Parathyroid adenoma (tissue), 2 donors: ENCODE data around the gene ZNF746.
"Not testable (repeated sequence)": the region's sequence is repeated elsewhere in the genome, so short reads cannot be mapped to it uniquely, and the experiment has no call there.

Experiments used
- H2AFZ ChIP-seq: fragments of 300-600 bp; sonication (generic); one replicate; pipeline ENCODE4 v1.7.0; 2017; ENCODE audit warnings: antibody characterized with exemption, mild to moderate bottlenecking
- H3K27ac ChIP-seq: fragments of 300-600 bp; sonication (generic); one replicate; pipeline ENCODE4 v1.7.0; 2017
- H3K27me3 ChIP-seq: fragments of 300-600 bp; sonication (generic); one replicate; pipeline ENCODE4 v1.7.0; 2017; ENCODE audit warnings: low read length; ENCODE audit not compliant: control insufficient read depth, insufficient read depth
- H3K36me3 ChIP-seq: fragments of 300-600 bp; sonication (generic); one replicate; pipeline ENCODE4 v1.7.0; 2017; ENCODE audit warnings: low read length; ENCODE audit not compliant: control insufficient read depth, insufficient read depth
- H3K4me1 ChIP-seq: fragments of 300-600 bp; sonication (generic); one replicate; pipeline ENCODE4 v1.7.0; 2017; ENCODE audit warnings: control low read depth
- H3K4me2 ChIP-seq: fragments of 300-600 bp; sonication (generic); one replicate; pipeline ENCODE4 v1.7.0; 2017; ENCODE audit warnings: low read length
- H3K4me3 ChIP-seq: fragments of 300-600 bp; sonication (generic); one replicate; pipeline ENCODE4 v1.7.0; 2017; ENCODE audit warnings: low read depth, low read length
- H3K79me2 ChIP-seq: fragments of 300-600 bp; sonication (generic); one replicate; pipeline ENCODE4 v1.7.0; 2017; ENCODE audit warnings: control low read depth
- H3K9ac ChIP-seq: fragments of 300-600 bp; sonication (generic); one replicate; pipeline ENCODE4 v1.7.0; 2017; ENCODE audit warnings: mild to moderate bottlenecking
- H3K9me3 ChIP-seq: fragments of 300-600 bp; sonication (generic); one replicate; pipeline ENCODE4 v1.7.0; 2017; ENCODE audit warnings: low read length; ENCODE audit not compliant: control insufficient read depth
- TF ChIP-seq, protein P1 (sequence below): fragments of 300-600 bp; sonication (generic); IDR thresholded peaks from one replicate; pipeline ENCODE4 v1.7.0; 2017; ENCODE audit warnings: antibody characterized with exemption, mild to moderate bottlenecking
- donor health status: primary hyperparathyroidism.

ZNF746 gene

DNA sequence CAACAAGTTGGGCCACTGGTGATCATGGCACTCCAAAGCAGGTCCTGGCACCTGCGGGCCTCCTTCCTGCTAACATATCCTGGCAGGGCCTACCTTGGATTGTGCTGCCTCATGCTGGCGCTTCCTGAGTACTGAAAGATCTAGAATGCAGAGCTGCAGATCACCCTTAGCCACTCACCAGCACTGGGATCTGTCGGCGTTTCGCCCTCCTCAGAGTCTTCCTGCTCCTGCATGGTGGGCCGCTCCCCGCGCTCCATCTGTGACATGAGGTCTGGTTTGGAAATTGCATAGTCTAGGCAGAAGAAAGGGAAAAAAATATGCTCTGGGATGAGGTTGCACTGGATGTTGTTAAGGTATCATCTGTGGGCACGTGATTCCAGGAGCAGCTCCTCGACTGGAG is 46.8 kb downstream of the ZNF746 start:
- Histone ChIP-seq H3K9me3 (no peaks in the 10 kb centered on the region), H3K4me1 (no peaks in the 10 kb centered on the region), H3K27ac (no peak overlapping the region), H3K9ac (no peak overlapping the region), H3K27me3 (no peaks in the 10 kb centered on the region), H3K36me3 (no peaks in the 10 kb centered on the region), H3K4me2 (no peak overlapping the region), H3K79me2 (peaks cover 19% of the 10 kb centered on the region), H2AFZ (no peak overlapping the region), H3K4me3 (no peak overlapping the region)
- TF ChIP-seq, protein P1, sequence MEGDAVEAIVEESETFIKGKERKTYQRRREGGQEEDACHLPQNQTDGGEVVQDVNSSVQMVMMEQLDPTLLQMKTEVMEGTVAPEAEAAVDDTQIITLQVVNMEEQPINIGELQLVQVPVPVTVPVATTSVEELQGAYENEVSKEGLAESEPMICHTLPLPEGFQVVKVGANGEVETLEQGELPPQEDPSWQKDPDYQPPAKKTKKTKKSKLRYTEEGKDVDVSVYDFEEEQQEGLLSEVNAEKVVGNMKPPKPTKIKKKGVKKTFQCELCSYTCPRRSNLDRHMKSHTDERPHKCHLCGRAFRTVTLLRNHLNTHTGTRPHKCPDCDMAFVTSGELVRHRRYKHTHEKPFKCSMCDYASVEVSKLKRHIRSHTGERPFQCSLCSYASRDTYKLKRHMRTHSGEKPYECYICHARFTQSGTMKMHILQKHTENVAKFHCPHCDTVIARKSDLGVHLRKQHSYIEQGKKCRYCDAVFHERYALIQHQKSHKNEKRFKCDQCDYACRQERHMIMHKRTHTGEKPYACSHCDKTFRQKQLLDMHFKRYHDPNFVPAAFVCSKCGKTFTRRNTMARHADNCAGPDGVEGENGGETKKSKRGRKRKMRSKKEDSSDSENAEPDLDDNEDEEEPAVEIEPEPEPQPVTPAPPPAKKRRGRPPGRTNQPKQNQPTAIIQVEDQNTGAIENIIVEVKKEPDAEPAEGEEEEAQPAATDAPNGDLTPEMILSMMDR = no peak

DNA sequence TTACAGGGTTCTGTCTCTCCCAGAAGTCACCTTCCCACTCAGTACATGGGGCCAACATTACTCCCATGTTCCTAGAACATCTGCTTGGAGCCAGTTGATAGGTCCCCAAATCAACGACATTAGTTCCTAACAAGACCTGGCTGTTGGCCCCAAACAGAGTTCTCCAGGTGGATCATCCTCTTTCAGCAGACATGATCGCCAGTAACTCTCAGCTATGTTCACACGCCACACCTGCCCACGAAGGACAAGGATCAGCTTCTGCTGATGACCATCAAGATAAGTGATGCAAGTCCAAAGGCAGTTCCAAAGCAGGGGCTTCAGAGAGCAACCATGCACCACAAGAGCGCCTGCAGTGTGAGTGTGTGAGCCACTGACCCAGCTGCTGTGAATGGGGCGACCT is 47.7 kb downstream of the ZNF746 start:
- no peaks in the 10 kb centered on the region for H3K36me3 ChIP-seq

DNA sequence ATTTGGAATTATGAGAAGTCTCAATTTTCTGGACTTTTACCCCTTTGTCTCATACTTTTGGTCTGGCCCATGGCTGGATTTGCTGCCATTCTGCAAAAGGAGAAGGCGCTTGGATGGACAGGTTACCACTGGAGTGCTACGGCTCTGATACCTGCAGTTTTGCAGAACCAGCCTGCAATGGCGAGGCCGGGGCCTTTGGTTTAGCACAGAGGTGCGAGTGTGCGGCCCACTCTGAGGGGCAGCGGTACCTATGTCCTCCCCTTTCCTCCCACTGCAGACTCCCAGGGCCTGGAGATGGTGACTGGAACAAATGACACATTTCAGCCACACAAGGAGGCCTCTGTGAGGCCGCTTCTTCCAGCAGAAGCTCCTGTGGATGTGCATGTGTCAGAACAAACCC is 48.6 kb downstream of the ZNF746 start:
- H3K27me3 ChIP-seq = no peaks in the 10 kb centered on the region
- no peak overlapping the region for H3K4me3 ChIP-seq
- no peaks in the 10 kb centered on the region for H3K4me1 ChIP-seq
- no peak overlapping the region for H3K4me2 ChIP-seq
- TF ChIP-seq, protein P1 = no peak
- H3K79me2 ChIP-seq = peaks cover 24% of the 10 kb centered on the region
- no peak overlapping the region for H3K9ac ChIP-seq
- H3K27ac ChIP-seq = no peak overlapping the region
- no peak overlapping the region for H2AFZ ChIP-seq
- H3K9me3 ChIP-seq = no peaks in the 10 kb centered on the region
- no peaks in the 10 kb centered on the region for H3K36me3 ChIP-seq

More for the DNA sequence above, 47.7 kb downstream of the ZNF746 start:
- no peaks in the 10 kb centered on the region for H3K4me1 ChIP-seq
- H3K27ac ChIP-seq = no peak overlapping the region
- H3K9me3 ChIP-seq = no peaks in the 10 kb centered on the region
- no peak overlapping the region for H3K9ac ChIP-seq
- TF ChIP-seq, protein P1 = no peak
- no peak overlapping the region for H3K4me2 ChIP-seq
- no peak overlapping the region for H2AFZ ChIP-seq
- H3K79me2 ChIP-seq = peaks cover 19% of the 10 kb centered on the region
- H3K4me3 ChIP-seq = no peak overlapping the region
- no peaks in the 10 kb centered on the region for H3K27me3 ChIP-seq

DNA sequence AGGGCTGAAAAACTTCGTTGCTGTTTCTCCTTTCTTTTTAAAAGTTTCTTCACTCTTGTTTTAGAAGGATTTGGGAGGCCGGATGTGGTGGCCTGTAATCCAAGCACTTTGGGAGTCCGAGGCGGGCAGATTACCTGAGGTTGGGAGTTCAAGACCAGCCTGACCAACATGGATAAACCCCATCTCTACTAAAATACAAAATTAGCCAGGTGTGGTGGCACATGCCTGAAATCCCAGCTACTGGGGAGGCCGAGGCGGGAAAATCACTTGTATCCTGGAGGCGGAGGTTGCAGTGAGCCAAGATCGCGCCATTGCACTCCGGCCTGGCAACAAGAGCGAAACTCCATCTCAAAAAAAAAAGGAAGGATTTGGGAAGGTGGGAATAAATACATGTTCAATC is 51.6 kb downstream of the ZNF746 start:
- not testable (repeated sequence) for H2AFZ ChIP-seq, H3K36me3 ChIP-seq, H3K27ac ChIP-seq, H3K9me3 ChIP-seq, H3K4me2 ChIP-seq, H3K9ac ChIP-seq, H3K4me3 ChIP-seq, H3K4me1 ChIP-seq, H3K27me3 ChIP-seq
- H3K79me2 ChIP-seq = peaks cover 22% of the 10 kb centered on the region

DNA sequence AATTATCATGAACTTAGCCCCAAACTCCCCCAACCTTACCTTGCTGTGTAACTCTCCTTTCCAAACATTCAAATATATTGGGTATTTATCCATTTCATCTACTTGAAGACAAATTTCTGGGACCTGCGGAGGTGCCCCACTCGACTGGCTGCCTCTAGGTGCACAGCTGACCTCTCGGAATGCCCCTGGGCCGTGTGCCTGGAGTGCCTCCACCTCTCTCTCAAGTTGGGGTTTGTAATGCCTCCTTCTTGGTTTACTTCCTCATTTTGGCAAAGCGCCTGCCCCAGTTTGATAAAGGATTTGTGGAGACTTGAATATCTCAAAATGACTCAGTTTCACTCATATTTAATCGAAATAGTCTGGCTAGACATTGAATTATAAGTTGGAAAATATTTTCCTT is 53.3 kb downstream of the ZNF746 start:
- Histone ChIP-seq H3K27ac (no peak overlapping the region), H3K27me3 (no peaks in the 10 kb centered on the region), H3K79me2 (peaks cover 11% of the 10 kb centered on the region), H3K9ac (no peak overlapping the region), H3K4me2 (no peak overlapping the region), H3K4me1 (no peaks in the 10 kb centered on the region), H3K4me3 (no peak overlapping the region), H3K9me3 (no peaks in the 10 kb centered on the region), H3K36me3 (no peaks in the 10 kb centered on the region), H2AFZ (no peak overlapping the region)
- TF ChIP-seq, protein P1 = no peak
